HG03159 (cell line): ENCODE results near the gene PLOD1.

Experiments used
- ATAC-seq: cut with Tn5 transposase; IDR thresholded peaks from one replicate; pipeline ENCODE4 v1.9.1; 2021; ENCODE audit warnings: mild to moderate bottlenecking, moderate library complexity; ENCODE audit not compliant: unreplicated experiment

The PLOD1 gene

GRCh38 chr1:11977625-11978024 lies 43.1 kb downstream of the PLOD1 start:
- no peak for ATAC-seq

DNA sequence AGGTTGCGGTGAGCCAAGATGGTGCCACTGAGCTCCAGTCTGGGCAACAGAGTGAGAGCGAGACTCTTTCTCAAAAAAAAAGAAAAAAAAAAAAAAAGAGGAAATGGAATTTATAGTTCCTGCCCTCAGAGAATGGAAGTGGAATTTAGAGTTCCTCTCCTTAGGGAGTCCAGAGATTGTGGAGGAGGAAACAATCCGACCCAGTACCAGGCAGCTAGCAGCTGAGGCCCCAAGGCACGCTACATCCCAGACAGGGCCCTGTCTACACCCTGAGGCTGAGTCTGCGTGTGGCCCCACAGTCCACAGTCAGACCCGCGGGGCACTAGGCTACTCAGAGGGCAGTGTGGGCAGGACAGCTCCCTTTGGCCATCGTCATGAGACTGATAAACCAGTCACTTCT lies 43.8 kb downstream of the PLOD1 start:
- ATAC-seq: no peak

DNA sequence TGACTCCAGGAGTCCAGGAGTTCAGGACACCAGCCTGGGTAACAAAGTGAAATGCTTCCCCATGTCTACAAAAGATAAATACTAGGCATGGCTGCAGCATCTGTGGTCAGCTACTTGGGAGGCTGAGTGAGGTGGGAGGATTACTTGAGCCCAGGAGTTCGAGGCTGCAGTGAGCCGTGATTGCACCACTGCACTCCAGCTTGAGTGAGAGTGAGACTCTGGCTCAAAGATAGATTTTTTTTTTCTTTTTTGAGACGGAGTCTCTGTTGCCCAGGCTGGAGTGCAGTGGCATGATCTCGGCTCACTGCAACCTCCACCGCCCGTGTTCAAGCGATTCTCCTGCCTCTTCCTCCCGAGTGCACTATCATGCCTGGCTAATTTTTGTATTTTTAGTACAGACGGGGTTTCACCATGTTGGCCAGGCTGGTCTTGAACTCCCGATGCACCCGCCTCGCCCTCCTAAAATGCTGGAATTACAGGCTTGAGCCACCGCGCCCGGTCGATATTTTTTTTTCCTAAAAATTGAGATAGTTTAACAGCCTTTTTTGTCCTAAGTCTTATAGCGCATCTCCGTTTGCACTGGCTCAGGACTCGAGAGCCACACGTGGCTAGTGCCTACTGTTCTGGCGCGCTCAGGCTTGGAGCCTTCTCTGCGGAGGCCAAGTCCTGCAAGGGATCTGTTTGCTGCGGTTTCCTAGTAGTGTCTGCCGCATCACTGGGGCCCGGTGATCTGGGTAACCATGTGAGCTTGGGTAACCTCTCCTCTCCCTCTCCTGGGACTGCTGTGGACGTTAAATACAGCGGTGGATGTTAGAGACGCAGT lies 44.7 kb downstream of the PLOD1 start:
- no peak for ATAC-seq

DNA sequence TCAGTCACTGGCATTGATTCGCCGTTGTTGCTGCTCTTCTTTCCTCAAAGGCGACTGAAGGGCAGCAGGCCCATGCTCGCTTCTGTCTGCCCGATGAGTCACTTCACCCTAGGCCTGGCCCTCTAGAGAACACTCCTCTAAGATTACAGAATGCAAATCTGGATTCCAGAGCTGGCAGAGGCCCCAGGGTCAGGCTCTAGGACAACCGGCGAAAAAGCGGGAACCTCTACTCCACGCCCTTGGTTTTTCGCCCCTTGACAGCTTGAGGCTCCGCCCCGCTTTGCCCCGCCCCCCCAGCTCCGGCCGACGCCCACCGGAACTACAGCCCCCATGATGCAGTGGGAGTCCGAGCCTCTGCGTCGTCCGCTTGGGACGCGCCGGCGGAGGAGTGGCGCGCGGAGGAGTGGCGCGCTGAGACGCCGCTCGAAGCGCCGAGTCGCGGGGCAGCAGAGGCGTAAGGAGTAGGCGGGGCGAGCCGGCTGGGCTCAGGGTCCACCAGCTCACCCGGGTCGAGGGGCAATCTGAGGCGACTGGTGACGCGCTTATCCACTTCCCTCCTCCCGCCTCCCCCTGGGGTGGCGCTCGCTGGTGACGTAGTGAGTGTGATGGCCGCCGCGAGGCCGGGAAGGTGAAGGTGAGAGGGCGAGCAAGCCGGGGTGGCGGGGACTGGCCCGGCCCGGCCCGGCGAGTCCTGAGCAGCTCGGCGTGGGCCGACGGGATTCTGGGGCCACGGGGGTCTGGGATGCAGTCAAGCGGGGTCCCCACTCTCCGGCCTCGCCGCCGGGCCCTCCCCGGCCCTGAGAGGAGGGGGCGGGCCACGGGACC lies 45.5 kb downstream of the PLOD1 start, which contains the start of gene MFN2:
TSS of gene MFN2 (plus strand) at position 594 of the 825 bp plus-strand sequence. CDS start 8,725 bp downstream, outside the sequence.
- peak; percentile 90 for ATAC-seq

- ATAC-seq: no peak
These were observed 46.1 kb downstream of the PLOD1 start for GRCh38 chr1:11980676-11980972.

- ATAC-seq: no peak
These were observed 47.0 kb downstream of the PLOD1 start for GRCh38 chr1:11981378-11982009.

GRCh38 chr1:11982010-11982392 lies 47.5 kb downstream of the PLOD1 start:
- no peak for ATAC-seq

DNA sequence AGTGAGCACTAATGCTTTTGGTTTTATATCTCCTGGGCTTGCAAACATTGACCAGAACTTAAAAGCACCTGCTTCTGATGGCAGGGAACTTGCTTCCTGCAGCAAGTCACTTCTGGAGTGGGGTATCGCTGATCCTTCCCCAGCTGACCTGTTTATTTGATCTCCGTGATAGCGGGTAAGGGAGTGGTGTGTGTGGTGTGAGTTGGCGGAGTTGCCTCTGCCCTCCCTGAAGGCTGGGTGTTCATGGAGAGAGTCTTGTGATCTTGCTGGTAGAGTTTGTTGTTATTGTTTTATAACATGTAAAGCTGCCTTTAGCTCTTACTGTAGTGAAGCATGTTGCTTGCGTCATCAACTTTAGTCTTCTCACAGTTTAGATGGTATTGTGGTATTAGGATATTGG lies 49.6 kb downstream of the PLOD1 start:
- no peak for ATAC-seq

- no peak for ATAC-seq
These were observed 50.1 kb downstream of the PLOD1 start for GRCh38 chr1:11984576-11984975.

DNA sequence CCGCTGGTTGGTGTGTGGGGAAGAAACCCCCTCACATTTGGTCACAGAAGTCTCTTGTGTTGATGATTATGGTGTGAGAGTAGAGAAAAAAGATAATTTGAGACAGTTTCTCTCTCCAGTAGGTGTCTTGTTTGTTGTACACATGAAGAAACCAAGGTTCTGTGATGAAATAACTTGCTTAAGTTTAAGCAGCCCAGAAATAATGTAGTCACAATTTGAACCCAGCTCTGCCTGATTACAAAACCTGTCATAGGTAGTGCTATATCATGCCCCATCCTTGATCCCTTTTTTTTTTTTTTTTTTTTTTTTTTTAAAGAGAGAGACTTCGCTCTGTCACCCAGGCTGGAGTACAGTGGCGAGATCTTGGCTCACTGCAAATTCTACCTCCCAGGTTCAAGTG lies 50.7 kb downstream of the PLOD1 start:
- no peak for ATAC-seq

DNA sequence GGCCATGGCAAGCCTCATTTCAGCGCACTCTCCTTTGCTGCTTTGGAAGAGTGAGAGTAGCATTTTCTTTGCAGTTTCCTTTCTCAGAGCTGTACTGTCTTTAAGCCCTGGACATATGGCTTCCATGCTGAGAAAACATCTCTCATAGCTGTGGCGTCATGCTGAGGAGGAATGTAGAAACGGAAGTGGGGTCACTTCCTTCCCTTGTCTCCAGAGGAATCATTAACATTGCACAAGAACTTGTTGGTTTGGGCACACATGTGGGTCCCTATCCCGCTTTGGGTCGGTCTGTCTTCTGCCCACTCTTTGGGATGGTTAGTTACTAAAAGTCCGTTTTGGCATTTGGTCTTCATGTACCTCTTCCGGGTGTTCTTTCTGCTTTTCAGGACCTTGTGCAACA lies 51.3 kb downstream of the PLOD1 start:
- no peak for ATAC-seq

DNA sequence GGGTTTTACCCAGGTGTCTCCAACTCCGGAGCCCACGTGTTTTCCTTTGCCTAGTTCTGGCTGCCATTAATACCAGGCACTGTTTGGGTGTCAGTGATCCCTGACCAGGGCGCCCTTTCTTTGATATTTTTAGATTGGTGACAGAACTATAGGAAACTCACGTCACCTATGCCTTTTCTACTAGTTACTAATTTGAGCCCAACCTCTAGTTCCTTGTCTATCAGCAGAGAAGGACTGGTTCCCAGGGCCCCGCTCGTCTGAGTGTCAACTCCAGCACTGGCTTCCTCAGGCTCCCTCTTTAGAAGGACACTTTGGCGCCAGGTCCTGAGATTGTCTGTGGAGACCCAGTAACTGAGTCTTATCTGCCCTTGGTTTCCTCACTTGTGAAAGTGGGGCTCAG lies 55.2 kb downstream of the PLOD1 start:
- no peak for ATAC-seq

DNA sequence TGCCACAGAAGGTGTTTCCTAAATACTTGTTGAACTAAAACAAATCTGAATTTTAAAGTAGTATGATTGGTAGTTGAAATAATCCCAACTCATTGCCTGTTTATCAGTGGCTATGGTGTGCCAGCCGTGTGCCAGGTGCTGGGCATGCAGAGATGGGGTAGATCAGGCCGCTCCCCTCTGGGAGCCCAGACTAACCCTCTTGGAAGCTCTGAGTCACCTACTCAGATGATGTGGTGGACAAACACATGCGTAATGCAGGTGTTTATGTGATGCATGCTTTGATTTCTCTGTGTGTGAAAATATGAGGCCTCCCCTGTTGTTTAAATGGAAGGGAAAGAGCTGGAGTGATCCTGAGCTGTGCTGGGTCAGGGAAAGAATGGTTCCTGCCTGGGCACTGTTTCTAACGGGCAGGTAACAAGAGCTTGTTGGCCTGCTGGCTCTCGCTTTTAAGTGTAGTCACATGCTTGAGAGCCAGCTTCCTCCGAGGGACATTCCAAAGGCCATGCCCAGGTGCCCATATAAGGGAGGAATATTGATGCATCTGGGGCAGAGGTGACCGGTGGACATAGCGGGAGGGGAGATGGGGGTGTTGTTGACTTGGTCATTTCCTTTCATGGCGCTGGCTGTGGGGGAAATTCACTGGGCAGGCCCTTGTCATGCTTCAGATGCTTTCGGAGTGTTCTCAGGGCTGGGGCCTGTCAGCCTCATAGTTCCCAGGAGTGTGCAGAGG lies 56.0 kb downstream of the PLOD1 start:
- ATAC-seq: no peak

- no peak for ATAC-seq
These were observed 57.6 kb downstream of the PLOD1 start for GRCh38 chr1:11991969-11992676.

- no peak for ATAC-seq
These were observed 62.7 kb downstream of the PLOD1 start for GRCh38 chr1:11997081-11997850.

DNA sequence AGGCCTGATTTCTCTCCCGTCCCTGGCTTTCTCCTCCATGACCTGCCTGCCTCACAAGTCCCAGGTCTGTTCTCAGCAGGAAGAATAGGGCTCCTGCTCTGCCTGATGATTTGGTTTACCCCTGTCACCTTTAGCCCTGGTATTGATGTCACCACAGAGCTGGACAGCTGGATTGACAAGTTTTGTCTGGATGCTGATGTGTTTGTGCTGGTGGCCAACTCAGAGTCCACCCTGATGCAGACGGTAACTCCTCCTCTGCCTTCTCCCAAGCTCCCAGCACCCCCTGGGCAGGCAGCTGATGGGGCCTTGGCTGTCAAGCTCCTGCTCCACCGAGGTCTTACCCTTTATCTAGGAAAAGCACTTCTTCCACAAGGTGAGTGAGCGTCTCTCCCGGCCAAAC lies 64.1 kb downstream of the PLOD1 start:
- no peak for ATAC-seq

DNA sequence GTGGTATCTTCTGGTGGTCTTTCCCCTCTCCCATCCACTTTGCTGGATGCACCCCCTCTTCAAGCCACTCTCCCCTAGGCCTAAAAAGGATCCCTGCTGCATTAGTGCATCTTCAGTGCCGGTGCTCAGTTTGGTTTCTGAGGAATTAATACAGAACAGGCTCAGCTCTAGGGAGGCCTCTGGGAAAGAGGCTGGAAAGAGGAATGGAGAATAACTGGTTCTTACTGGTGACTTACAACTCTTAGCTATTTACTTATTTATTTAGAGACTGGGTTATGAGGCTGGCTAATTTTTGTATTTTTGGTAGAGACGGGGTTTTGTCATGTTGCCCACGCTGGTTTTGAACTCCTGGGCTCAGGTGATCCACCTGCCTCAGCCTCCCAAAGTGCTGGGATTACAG lies 64.7 kb downstream of the PLOD1 start:
- no peak for ATAC-seq

- no peak for ATAC-seq
These were observed 66.9 kb downstream of the PLOD1 start for GRCh38 chr1:12001249-12001917.

DNA sequence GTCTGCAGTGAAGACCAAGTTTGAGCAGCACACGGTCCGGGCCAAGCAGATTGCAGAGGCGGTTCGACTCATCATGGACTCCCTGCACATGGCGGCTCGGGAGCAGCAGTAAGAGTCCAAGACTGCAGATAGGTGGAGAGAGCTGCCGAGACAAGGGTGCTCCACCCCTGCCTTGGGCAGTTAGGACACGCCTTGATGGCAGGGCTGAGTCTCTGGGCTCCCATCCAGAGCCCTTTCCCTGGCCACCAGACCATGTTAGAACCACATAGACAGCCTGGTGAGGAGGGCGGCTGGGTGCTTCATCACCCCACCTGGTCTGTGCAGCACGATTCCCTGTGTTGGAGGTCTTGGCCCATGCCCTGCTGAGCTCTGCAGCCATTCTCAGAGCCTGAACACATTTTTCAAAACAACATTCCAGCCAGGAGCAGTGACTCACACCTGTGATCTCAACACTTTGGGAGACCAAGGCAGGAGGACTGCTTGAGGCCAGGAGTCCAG lies 67.5 kb downstream of the PLOD1 start:
- ATAC-seq: no peak
